Stimulated activated CD8-positive, alpha-beta memory T cell treated with anti-CD3 and anti-CD28 coated beads, Interleukin-4, amount 100 ng/mL, for 24 hours (primary cell): Measurements from ENCODE around the gene SESN3.

Experiments
- DNase-seq: peaks from one replicate; pipeline ENCODE4 v3.0.0-alpha.2; 2020; ENCODE audit warnings: low read depth

Gene SESN3

GRCh38 chr11:95121698-95122097, 109.3 kb downstream of the SESN3 start:
- no peak for DNase-seq

- no peak for DNase-seq
These were observed 111.5 kb downstream of the SESN3 start for GRCh38 chr11:95119361-95120060.

- no peak for DNase-seq
These were observed 115.4 kb downstream of the SESN3 start for GRCh38 chr11:95115597-95115996.
